Measurements from ENCODE around the gene TBX5.

DNA sequence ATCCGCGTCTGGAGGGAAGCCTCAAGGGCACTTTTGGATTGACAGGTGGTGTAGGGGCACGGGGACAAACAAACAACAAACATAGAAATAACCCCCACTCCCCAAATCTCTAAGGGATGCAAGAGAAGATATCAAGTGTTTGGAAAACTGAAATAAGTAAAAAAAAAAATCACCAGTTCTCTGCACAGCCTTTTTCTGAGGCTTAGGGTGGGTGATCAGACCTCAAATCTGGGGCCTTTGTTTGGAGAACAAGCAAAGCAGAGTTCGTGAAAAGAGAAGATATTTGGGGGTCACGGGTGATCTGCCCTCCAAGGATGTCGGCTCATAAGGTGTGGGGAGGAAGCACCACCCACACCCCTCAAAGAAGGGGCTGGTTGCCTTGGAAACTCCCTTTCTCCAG lies 10.7 kb downstream of the TBX5 start:
- TF ChIP-seq CTCF (IDR thresholded peaks at IDR 0.05) (no peak), POLR2A (IDR thresholded peaks at IDR 0.05) (no peak)
